Stimulated activated CD4-positive, alpha-beta T cell treated with anti-CD3 and anti-CD28 coated beads, Interleukin-15, amount 100 ng/mL, for 48 hours (primary cell): ENCODE results near the gene RAB3GAP2.
"Not testable (repeated sequence)": the region's sequence is repeated elsewhere in the genome, so short reads cannot be mapped to it uniquely, and the experiment has no call there.

Experiments used
- DNase-seq, 2 donors: peaks; one replicate each; pipeline ENCODE4 v3.0.0-alpha.2; 2020; ENCODE audit warnings: low read depth in 2 of 2

RAB3GAP2 gene

GRCh38 chr1:220283625-220284024 lies 11.4 kb upstream of the RAB3GAP2 start:
- DNase-seq: no peak

GRCh38 chr1:220281159-220281574 lies 8.9 kb upstream of the RAB3GAP2 start:
- DNase-seq: no peak

- DNase-seq: no peak
These were observed 8.0 kb upstream of the RAB3GAP2 start for GRCh38 chr1:220280249-220280648.

GRCh38 chr1:220278991-220279390 lies 6.7 kb upstream of the RAB3GAP2 start:
- no peak for DNase-seq

GRCh38 chr1:220275430-220275829 lies 3.2 kb upstream of the RAB3GAP2 start:
- no peak for DNase-seq

- DNase-seq: no peak
These were observed 2.1 kb upstream of the RAB3GAP2 start for GRCh38 chr1:220274251-220274855.

GRCh38 chr1:220272841-220273090 lies 513 bp upstream of the RAB3GAP2 start:
- no peak for DNase-seq

GRCh38 chr1:220271706-220272046 lies 577 bp downstream of the RAB3GAP2 start:
- no peak for DNase-seq

GRCh38 chr1:220269036-220269435 lies 3.2 kb downstream of the RAB3GAP2 start:
- no peak for DNase-seq

GRCh38 chr1:220267630-220268029 lies 4.6 kb downstream of the RAB3GAP2 start:
- no peak for DNase-seq

GRCh38 chr1:220260228-220260627 lies 12.0 kb downstream of the RAB3GAP2 start:
- not testable (repeated sequence) for DNase-seq

GRCh38 chr1:220259756-220260155 lies 12.5 kb downstream of the RAB3GAP2 start:
- not testable (repeated sequence) for DNase-seq

GRCh38 chr1:220256194-220256593 lies 16.1 kb downstream of the RAB3GAP2 start:
- not testable (repeated sequence) for DNase-seq

- DNase-seq: no peak
These were observed 17.0 kb downstream of the RAB3GAP2 start for GRCh38 chr1:220255204-220255603.

GRCh38 chr1:220253290-220253689 lies 19.0 kb downstream of the RAB3GAP2 start:
- DNase-seq: not testable (repeated sequence)

GRCh38 chr1:220251272-220251671 lies 21.0 kb downstream of the RAB3GAP2 start:
- DNase-seq: no peak

GRCh38 chr1:220250681-220251080 lies 21.6 kb downstream of the RAB3GAP2 start:
- DNase-seq: no peak

GRCh38 chr1:220249522-220249921 lies 22.7 kb downstream of the RAB3GAP2 start:
- DNase-seq: no peak

GRCh38 chr1:220248715-220249265 lies 23.5 kb downstream of the RAB3GAP2 start:
- DNase-seq: not testable (repeated sequence)

GRCh38 chr1:220245900-220246299 lies 26.4 kb downstream of the RAB3GAP2 start:
- DNase-seq: not testable (repeated sequence)

- no peak for DNase-seq
These were observed 28.3 kb downstream of the RAB3GAP2 start for GRCh38 chr1:220243947-220244346.

GRCh38 chr1:220241072-220241663 lies 31.1 kb downstream of the RAB3GAP2 start:
- no peak for DNase-seq

GRCh38 chr1:220239966-220240365 lies 32.3 kb downstream of the RAB3GAP2 start:
- DNase-seq: no peak

- no peak for DNase-seq
These were observed 33.0 kb downstream of the RAB3GAP2 start for GRCh38 chr1:220239213-220239612.
